AG04450 (cell line): ENCODE results near the gene KMT2B. TPM values are rescaled to one million over a fixed set of nuclear protein-coding genes. Genes with fewer than 3 reads are reported as not detected.

Source experiments
- CTCF ChIA-PET: fragments of 300-600, 350-600 bp; formaldehyde crosslinking; extraction: SDS; loops from one replicate; lab custom pipeline; 2022; ENCODE audit warnings: antibody characterized with exemption, inconsistent platforms; lab: Charles Lee
- POLR2A ChIA-PET: fragments of 350-600 bp; formaldehyde crosslinking; extraction: SDS; loops from one replicate; lab custom pipeline; 2021; ENCODE audit warnings: antibody characterized with exemption, inconsistent platforms; lab: Yijun Ruan, JAX
- DNase-seq: peaks from one replicate; pipeline ENCODE4 v3.0.0-alpha.2; 2011; ENCODE audit warnings: low read depth, low spot score
- H3K27ac ChIP-seq: one replicate; pipeline ENCODE4 v1.5.1; 2012; ENCODE audit warnings: low read depth, low read length, control low read depth
- H3K27me3 ChIP-seq: one replicate; pipeline ENCODE4 v1.6.0; 2012; ENCODE audit warnings: low read length; ENCODE audit not compliant: control insufficient read depth, insufficient read depth
- H3K4me3 ChIP-seq: 2 replicates; pipeline ENCODE4 v1.5.1; 2011; ENCODE audit warnings: mild to moderate bottlenecking, low read depth, low read length, control low read depth
- H3K9me3 ChIP-seq: 2 replicates; pipeline ENCODE4 v1.5.1; 2012; ENCODE audit warnings: low read length; ENCODE audit not compliant: control insufficient read depth, insufficient read depth
- CTCF ChIP-seq: IDR thresholded peaks from 2 replicates; pipeline ENCODE4 v1.5.1; 2011; ENCODE audit warnings: low read depth, low read length, control low read depth, inconsistent platforms
- polyA plus RNA-seq: library from polyadenylated mRNA; depleted of rRNA; stranded (reverse); fragments of >200 nt; gene quantifications from 2 replicates; pipeline ENCODE4 v1.2.3, GENCODE V29; 2011

KMT2B gene
- polyA plus RNA-seq, 1 experiment = 6.1 TPM

GRCh38 chr19:35743640-35744429, 26.0 kb downstream of the KMT2B start:
- no peaks in the 10 kb centered on the region for H3K27me3 ChIP-seq
- no peak for TF ChIP-seq CTCF
- no peak for DNase-seq
- ChIA-PET CTCF (interaction anchor here (0.6 to 1.4 kb wide), 4 partner anchors 21 to 85 kb away, joined by 3 to 8 read pairs (median 6); no protein-coding TSS in a partner anchor), POLR2A (interaction anchor here (0.7 kb wide), 1 partner anchor 13 kb away, joined by 7 read pairs; the partner anchor contains the start of gene HSPB6)
- no peak overlapping the region for H3K27ac ChIP-seq
- H3K4me3 ChIP-seq = peak overlapping the region; percentile 87; the same call in 1 of the 2 replicates
- H3K9me3 ChIP-seq = no peaks in the 10 kb centered on the region; the same call in 1 of the 2 replicates

GRCh38 chr19:35744430-35745327, 26.9 kb downstream of the KMT2B start:
- Histone ChIP-seq H3K4me3 (peak overlapping the region; percentile 87), H3K27me3 (no peaks in the 10 kb centered on the region), H3K27ac (peak overlapping the region; percentile 99), H3K9me3 (no peaks in the 10 kb centered on the region; the same call in 1 of the 2 replicates)
- POLR2A ChIA-PET = interaction anchor here (0.6 to 1.3 kb wide), 3 partner anchors 12 to 75 kb away, joined by 3 to 10 read pairs (median 7); partner anchors contain the start of genes HSPB6 and PROSER3
- DNase-seq = peak; percentile 90
- CTCF ChIA-PET = interaction anchor here (0.6 to 1.4 kb wide), 7 partner anchors 9 to 84 kb away, joined by 3 to 7 read pairs (median 4); no protein-coding TSS in a partner anchor
- peak; percentile 59 for TF ChIP-seq CTCF

- ChIA-PET CTCF (interaction anchor here (0.6 to 1.1 kb wide), 4 partner anchors 9 to 74 kb away, joined by 3 to 7 read pairs (median 4); no protein-coding TSS in a partner anchor), POLR2A (interaction anchor here (0.6 to 1.3 kb wide), 2 partner anchors 12 to 74 kb away, joined by 3 to 10 read pairs; partner anchors contain the start of genes HSPB6 and PROSER3)
- H3K27ac ChIP-seq = peak within 1 kb of the TSS; percentile 99
- H3K9me3 ChIP-seq = no peaks in the 10 kb centered on the region; the same call in 1 of the 2 replicates
- TF ChIP-seq CTCF = no peak
- H3K4me3 ChIP-seq = peak within 1 kb of the TSS; percentile 87
- no peaks in the 10 kb centered on the region for H3K27me3 ChIP-seq
- DNase-seq = peak; percentile 99
Observed at GRCh38 chr19:35745328-35746086, 27.7 kb downstream of the KMT2B start, which contains the start of the genes PSENEN and U2AF1L4. Gene PSENEN, plus strand, starts transcription at chr19:35745651. Its CDS starts 280 bp downstream, at chr19:35745931. Gene U2AF1L4, minus strand, starts transcription at chr19:35745418. Its CDS starts 27 bp downstream, at chr19:35745391.

- Histone ChIP-seq H3K27me3 (no peaks in the 10 kb centered on the region), H3K27ac (no peak overlapping the region), H3K4me3 (peak overlapping the region; percentile 85), H3K9me3 (no peaks in the 10 kb centered on the region)
- DNase-seq = no peak
- ChIA-PET CTCF (interaction anchor here (1.1 kb wide), 1 partner anchor 52 kb away, joined by 4 read pairs; no protein-coding TSS in a partner anchor), POLR2A (interaction anchor here (1.3 kb wide), 1 partner anchor 11 kb away, joined by 10 read pairs; the partner anchor contains the start of genes HSPB6 and PROSER3)
- TF ChIP-seq CTCF = no peak
Observed at GRCh38 chr19:35746087-35746462, 28.3 kb downstream of the KMT2B start.
